Measurements from ENCODE around the gene EP400. TPM values are rescaled to one million over a fixed set of nuclear protein-coding genes. Genes with fewer than 3 reads are reported as not detected.
"Not testable (repeated sequence)": the region's sequence is repeated elsewhere in the genome, so short reads cannot be mapped to it uniquely, and the experiment has no call there.

EP400 gene
- total RNA-seq, 1 experiment from 2014 or later: 9.7 TPM

DNA sequence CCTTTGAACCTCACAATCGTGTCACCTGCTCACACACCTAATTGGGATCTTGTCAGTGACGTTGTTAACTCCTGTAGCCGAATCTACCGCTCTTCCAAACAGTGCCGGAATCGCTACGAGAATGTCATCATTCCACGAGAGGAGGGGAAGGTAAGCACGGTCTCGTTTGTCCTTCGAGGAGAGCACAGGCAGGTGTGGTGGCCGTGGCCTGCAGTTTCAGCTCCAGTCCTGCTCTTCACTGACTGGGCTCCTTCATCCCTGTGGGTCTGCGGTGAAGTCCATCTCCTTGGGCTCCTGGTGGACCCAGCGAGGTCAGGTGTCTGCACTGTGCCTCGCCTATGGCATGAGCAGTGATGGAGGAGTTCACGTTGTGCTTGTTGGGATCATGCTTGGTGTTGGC, 96.0 kb downstream of the EP400 start:
- no peak overlapping the region for H3K27ac ChIP-seq
- no peak overlapping the region for H3K4me3 ChIP-seq
- peaks cover 87% of the 10 kb centered on the region for H3K36me3 ChIP-seq
- no peaks in the 10 kb centered on the region for H3K9me3 ChIP-seq (replicated peaks)
- H3K27me3 ChIP-seq (replicated peaks): no peaks in the 10 kb centered on the region
- DNase-seq (ENCODE audit: low read depth in 1 of 2, low spot score in 2 of 2): no peak
- H3K4me1 ChIP-seq (replicated peaks): peaks cover 14% of the 10 kb centered on the region

DNA sequence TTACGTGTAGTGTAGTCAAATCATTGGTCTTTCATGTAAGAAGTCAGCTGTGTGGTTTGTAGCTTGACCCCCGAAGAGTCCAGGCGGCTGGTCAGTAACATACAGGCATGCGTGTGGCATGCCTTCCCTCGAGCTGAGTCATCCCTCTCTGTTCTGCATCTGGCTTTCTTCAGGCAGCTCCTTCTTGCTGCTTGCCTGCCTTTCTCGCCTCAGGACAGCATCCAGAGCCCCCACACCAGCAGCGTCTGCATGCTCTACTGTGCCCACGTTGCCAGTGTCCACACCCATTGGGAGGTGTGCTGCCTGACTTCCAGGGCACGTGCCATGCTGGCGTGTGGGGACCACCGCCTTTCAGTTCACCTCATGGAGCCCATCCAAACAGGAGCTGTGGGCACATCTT, 96.8 kb downstream of the EP400 start:
- Histone ChIP-seq H3K4me3 (no peak overlapping the region), H3K27ac (no peak overlapping the region), H3K36me3 (peaks cover 85% of the 10 kb centered on the region), H3K9me3 (replicated peaks) (no peaks in the 10 kb centered on the region), H3K4me1 (replicated peaks) (peaks cover 14% of the 10 kb centered on the region), H3K27me3 (replicated peaks) (no peaks in the 10 kb centered on the region)
- peak; percentile 42 to 73 for DNase-seq (ENCODE audit: low read depth in 1 of 2, low spot score in 2 of 2)

DNA sequence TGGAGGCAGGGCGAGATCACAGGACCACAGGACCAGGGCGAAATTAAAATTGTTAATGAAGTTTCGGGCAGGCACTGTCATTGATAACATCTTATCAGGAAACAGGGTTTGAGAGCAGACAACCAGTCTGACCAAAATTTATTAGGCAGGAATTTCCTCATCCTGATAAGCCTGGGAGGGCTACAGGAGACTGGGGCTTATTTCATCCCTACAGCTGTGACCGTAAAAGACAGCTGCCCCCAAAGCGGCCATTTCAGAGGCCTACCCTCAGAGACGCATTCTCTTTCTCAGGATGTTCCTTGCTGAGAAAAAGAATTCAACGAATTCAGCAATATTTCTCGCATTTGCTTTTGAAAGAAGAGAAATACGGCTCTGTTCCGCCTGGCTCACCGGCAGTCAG, 97.9 kb downstream of the EP400 start:
- Histone ChIP-seq H3K4me1 (replicated peaks) (peaks cover 14% of the 10 kb centered on the region), H3K36me3 (peaks cover 85% of the 10 kb centered on the region)
- DNase-seq (ENCODE audit: low read depth in 1 of 2, low spot score in 2 of 2); H3K9me3 ChIP-seq (replicated peaks); H3K27me3 ChIP-seq (replicated peaks); H3K27ac ChIP-seq; H3K4me3 ChIP-seq: not testable (repeated sequence)

DNA sequence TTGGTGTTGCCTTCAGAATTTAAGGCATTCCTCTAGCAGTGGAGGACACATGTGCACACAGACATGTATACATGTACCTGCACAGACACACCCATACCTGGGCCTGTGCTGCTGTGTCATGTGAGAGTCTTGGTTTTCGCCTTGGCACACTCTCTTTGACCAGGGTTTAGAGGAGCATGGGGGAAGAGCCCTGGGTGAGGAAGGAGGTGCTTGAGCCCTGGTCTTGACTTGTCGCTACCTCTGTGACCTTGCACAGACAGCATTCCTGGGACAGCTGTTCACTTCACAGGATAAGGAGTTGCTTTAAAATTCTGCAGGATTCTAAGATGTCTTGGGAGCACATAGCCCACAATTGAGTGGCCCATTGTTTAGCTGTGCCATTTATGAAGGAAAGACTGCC, 99.7 kb downstream of the EP400 start:
- peaks cover 83% of the 10 kb centered on the region for H3K36me3 ChIP-seq
- no peak overlapping the region for H3K4me3 ChIP-seq
- H3K4me1 ChIP-seq (replicated peaks): peaks cover 14% of the 10 kb centered on the region
- DNase-seq (ENCODE audit: low read depth in 1 of 2, low spot score in 2 of 2): no peak
- no peaks in the 10 kb centered on the region for H3K9me3 ChIP-seq (replicated peaks)
- no peak overlapping the region for H3K27ac ChIP-seq
- H3K27me3 ChIP-seq (replicated peaks): no peaks in the 10 kb centered on the region

DNA sequence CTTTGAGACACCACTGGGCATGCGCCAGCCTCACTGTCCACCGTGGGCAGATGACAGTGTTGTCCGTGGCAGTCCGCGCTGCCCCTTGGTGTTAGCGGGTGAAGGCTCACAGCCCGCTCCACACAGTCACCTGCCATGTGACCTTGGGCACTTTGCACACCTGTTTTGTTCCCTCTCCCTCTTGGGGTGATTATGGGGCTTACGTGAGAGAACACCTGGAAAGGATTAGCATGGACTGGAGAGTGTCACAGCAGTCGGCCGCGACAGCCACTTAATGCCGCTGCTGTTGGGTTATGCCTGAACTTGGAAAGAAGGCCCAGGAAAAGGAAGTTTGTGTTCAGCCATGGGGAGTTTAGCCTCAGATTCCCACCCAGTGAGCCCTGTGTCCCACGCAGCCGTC, 100.1 kb downstream of the EP400 start:
- no peak for DNase-seq (ENCODE audit: low read depth in 1 of 2, low spot score in 2 of 2)
- Histone ChIP-seq H3K27ac (no peak overlapping the region), H3K4me1 (replicated peaks) (peaks cover 14% of the 10 kb centered on the region), H3K4me3 (no peak overlapping the region), H3K27me3 (replicated peaks) (no peaks in the 10 kb centered on the region), H3K36me3 (peaks cover 82% of the 10 kb centered on the region), H3K9me3 (replicated peaks) (no peaks in the 10 kb centered on the region)

DNA sequence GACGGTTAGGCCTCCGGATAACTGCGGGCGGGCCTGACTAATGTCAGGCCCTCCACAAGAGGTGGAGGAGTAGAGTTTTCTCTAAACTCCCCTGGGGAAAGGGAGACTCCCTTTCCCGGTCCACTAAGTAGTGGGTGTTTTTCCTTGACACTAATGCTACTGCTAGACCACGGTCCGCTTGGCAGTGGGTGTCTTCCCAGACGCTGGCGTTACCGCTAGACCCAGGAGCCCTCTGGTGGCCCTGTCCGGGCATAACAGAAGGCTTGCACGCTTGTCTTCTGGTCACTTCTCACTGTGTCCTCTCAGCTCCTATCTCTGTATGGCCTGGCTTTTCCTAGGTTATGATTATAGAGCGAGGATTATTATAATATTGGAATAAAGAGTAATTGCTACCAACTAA, 102.0 kb downstream of the EP400 start:
- H3K27me3 ChIP-seq (replicated peaks); H3K4me1 ChIP-seq (replicated peaks); H3K27ac ChIP-seq; H3K4me3 ChIP-seq; H3K9me3 ChIP-seq (replicated peaks): not testable (repeated sequence)
- peaks cover 80% of the 10 kb centered on the region for H3K36me3 ChIP-seq
- peak; percentile 22 to 69 for DNase-seq (ENCODE audit: low read depth in 1 of 2, low spot score in 2 of 2)

DNA sequence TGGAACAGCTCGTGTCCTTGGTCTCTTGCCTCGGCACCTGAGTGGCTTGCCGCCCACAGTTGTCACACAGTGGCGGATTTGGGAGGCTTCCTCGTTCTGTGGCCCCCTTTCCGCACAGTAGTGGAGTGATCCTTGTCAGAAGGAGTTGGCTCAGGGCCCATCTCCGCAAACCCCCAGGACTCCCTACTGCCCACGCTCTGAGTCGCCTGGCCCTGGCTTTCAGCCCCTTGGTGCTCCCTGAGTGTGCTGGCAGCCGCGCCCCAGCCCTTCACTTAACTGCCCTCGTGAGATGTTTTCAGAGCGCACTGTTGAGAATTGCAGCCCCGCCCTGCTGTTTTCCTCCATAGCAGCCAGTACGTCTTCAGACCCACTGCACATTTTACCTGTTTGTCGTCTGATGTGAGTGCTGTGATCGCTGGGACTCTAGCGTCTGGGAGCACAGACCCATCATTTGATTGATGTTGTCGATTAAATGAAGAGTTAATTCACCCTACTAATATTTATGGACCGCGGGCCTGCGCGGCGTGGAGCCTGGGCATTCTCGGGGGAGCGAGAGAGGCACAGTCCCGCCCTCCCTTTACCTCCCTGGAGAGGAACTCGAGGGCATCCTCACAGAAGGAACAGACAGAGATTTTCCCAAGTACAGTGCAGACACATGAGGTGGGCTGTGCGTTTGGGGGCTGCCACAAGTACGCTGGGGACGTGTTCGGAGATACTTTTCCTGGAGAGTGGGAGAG, 102.6 kb downstream of the EP400 start:
- no peaks in the 10 kb centered on the region for H3K4me1 ChIP-seq (replicated peaks)
- H3K27ac ChIP-seq: no peak overlapping the region
- no peaks in the 10 kb centered on the region for H3K9me3 ChIP-seq (replicated peaks)
- no peaks in the 10 kb centered on the region for H3K27me3 ChIP-seq (replicated peaks)
- peaks cover 80% of the 10 kb centered on the region for H3K36me3 ChIP-seq
- H3K4me3 ChIP-seq: no peak overlapping the region
- no peak for DNase-seq (ENCODE audit: low read depth in 1 of 2, low spot score in 2 of 2)

DNA sequence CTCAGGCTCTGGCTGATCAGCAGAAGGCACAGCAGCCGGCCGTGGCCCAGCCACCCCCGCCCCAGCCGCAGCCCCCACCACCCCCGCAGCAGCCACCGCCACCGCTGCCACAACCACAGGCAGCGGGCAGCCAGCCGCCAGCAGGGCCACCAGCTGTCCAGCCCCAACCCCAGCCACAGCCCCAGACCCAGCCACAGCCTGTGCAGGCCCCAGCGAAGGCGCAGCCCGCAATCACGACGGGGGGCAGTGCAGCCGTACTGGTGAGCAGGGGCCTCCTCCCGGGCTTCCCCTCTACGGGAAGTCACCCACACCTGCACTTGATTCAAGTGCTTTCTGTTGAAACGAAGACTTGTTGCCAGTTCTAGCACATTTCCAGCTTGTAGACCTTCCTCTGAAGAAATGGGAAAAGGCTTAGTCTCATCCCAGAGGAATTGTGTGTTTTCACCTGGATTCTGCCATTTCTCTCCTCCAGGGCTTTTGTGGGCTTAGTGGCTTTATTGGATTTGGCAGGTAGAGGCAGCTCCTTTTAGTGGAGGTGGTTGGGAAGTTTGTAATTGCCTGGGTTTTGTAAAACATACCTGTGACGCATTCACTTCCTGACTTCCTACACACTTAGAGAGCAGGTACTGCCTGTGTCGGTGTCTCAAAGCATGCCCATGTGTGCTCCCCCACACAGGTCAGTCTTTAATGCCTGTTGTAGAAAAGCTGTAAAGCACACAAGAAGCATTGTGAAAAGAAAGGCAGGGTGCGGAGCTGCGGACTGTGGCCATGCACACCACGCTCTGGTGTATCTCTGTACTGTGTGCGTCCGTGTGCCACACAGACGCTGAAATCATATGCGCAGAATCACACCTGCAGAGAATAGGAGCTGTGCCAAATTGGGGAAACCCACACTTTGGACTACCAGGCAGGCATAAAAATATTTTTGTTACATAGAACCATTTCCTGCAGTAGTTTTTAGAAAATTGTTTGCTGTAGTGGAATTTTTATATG, 103.9 kb downstream of the EP400 start:
- Histone ChIP-seq H3K4me1 (replicated peaks) (no peaks in the 10 kb centered on the region), H3K36me3 (peaks cover 84% of the 10 kb centered on the region), H3K9me3 (replicated peaks) (no peaks in the 10 kb centered on the region), H3K27me3 (replicated peaks) (no peaks in the 10 kb centered on the region), H3K4me3 (no peak overlapping the region), H3K27ac (no peak overlapping the region)
- no peak for DNase-seq (ENCODE audit: low read depth in 1 of 2, low spot score in 2 of 2)

DNA sequence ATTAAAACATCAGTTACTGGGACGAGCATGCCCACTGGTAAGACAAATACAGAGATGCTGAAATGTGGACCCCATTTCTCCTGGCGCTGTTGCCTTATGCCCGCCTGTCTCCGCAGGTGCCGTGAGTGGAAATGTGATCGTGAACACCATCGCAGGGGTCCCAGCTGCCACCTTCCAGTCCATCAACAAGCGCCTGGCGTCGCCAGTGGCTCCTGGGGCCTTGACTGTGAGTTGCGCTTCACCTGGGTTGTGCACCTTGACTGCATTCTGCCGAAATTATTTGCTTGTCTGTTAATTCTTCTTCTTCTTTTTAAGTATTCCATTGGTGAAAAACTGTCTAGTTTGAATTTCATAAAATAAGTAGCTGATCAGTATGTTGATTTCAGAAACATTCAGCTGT, 105.2 kb downstream of the EP400 start:
- Histone ChIP-seq H3K27me3 (replicated peaks) (no peaks in the 10 kb centered on the region), H3K4me3 (no peak overlapping the region), H3K36me3 (peaks cover 78% of the 10 kb centered on the region), H3K27ac (no peak overlapping the region), H3K4me1 (replicated peaks) (no peaks in the 10 kb centered on the region), H3K9me3 (replicated peaks) (no peaks in the 10 kb centered on the region)
- no peak for DNase-seq (ENCODE audit: low read depth in 1 of 2, low spot score in 2 of 2)

DNA sequence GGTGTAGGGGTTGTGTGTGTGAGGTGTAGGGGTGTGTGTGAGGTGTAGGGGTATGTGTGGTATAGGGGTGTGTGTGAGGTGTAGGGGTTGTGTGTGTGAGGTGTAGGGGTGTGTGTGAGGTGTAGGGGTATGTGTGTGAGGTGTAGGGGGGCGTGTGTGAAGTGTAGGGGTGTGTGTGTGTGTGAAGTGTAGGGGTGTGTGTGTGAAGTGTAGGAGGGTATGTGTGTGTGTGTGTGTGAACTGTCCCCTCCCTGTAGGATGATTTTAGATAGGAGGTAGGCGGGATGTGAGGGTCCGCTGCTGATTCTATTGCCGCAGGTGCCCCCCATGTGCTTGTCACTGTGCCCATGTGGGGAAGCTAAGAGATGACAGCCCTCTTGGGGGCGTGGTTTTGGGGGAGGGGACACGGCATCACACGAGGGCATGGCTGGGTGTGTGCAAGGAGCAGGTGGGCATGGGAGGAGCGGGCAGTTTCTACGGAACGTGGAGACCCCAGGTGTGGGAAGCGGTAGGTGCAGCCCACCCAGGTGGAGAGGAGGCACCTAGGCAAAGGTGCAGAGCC, 105.9 kb downstream of the EP400 start:
- Histone ChIP-seq H3K4me3 (no peak overlapping the region), H3K9me3 (replicated peaks) (no peaks in the 10 kb centered on the region), H3K27ac (no peak overlapping the region), H3K4me1 (replicated peaks) (no peaks in the 10 kb centered on the region), H3K27me3 (replicated peaks) (no peaks in the 10 kb centered on the region), H3K36me3 (peaks cover 78% of the 10 kb centered on the region)
- DNase-seq (ENCODE audit: low read depth in 1 of 2, low spot score in 2 of 2): no peak

DNA sequence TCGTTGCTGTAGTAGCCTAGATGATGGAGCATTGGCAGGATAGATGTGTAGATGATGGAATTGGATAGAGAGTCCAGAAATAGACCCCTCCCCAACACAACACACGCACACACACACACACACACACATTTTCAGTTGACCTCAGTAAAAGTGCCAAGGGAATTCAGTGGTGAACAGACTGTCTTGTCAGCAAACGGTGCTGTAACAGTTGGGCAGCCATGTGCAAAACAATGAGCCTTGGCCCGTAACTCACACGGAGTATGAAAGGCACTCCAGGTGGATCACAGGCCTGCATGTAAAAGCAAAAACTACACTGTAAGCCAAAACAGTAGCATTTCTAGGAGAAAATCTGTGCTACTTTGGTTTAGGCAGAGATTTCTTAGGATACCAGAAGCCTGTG, 106.6 kb downstream of the EP400 start:
- Histone ChIP-seq H3K27me3 (replicated peaks) (no peaks in the 10 kb centered on the region), H3K9me3 (replicated peaks) (no peaks in the 10 kb centered on the region), H3K4me3 (no peak overlapping the region), H3K4me1 (replicated peaks) (no peaks in the 10 kb centered on the region), H3K36me3 (peaks cover 76% of the 10 kb centered on the region), H3K27ac (no peak overlapping the region)
- DNase-seq (ENCODE audit: low read depth in 1 of 2, low spot score in 2 of 2): no peak

DNA sequence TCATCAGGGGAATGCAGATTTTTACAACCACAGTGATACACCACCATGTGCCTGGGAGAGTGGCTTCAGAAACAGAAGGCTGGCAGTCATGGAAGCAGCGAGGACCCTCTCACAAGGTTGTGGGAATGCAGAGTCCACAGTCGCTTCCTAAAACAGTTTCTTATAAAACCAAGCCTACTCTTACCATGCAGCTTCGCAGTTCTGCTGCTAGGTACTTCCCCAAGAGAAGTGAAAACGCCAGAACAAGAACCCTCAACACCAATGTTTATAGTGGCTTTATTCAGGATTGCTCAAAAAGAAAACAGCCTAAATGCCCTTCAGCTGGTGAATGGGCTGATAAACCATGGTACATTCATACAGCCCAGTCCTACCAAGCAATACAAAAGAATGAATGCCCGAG, 107.2 kb downstream of the EP400 start:
- Histone ChIP-seq H3K4me3 (no peak overlapping the region), H3K9me3 (replicated peaks) (no peaks in the 10 kb centered on the region), H3K36me3 (peaks cover 81% of the 10 kb centered on the region), H3K27me3 (replicated peaks) (no peaks in the 10 kb centered on the region), H3K4me1 (replicated peaks) (no peaks in the 10 kb centered on the region), H3K27ac (no peak overlapping the region)
- DNase-seq (ENCODE audit: low read depth in 1 of 2, low spot score in 2 of 2): no peak

DNA sequence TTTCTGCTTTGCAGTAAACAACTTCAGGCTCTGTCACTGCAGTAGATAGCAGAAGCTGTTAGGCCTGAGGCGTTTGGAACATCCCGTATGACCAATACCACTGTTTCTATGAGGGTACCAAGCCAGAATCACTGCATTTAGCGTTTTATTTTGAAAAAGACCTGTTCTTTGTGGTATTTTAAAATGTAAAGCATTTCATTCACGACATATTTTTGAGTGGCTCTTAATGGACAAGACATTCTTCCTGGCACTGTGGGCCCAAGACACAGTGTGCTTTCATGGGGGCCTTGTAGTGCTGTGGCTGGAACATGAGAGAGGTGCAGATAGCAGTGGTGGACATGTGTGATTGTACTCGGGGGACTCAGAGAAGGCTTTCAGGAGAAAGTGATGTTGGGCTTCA, 107.9 kb downstream of the EP400 start:
- Histone ChIP-seq H3K27ac (no peak overlapping the region), H3K4me1 (replicated peaks) (no peaks in the 10 kb centered on the region), H3K9me3 (replicated peaks) (no peaks in the 10 kb centered on the region), H3K4me3 (no peak overlapping the region), H3K36me3 (peaks cover 82% of the 10 kb centered on the region), H3K27me3 (replicated peaks) (no peaks in the 10 kb centered on the region)
- no peak for DNase-seq (ENCODE audit: low read depth in 1 of 2, low spot score in 2 of 2)

DNA sequence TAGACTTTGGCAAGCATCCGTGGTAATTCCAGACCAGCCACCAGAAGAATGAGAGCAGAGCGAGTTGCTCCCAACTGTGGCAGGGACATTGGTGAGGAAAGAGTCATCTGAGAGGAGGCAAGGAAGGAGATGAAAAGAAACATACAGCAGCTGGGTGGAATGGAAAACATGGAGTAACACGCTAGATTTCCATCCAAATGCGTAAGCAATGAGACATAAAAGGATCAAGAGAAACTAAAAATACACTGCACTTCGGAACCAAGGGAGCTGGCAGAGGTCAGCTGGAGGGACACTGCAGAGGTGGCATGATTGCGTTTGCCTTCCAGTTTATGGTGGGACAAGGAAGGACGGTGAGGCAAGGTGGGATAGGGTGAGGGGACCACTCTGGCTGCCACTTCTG, 111.5 kb downstream of the EP400 start:
- H3K4me1 ChIP-seq (replicated peaks): no peaks in the 10 kb centered on the region
- peaks cover 82% of the 10 kb centered on the region for H3K36me3 ChIP-seq
- no peak for DNase-seq (ENCODE audit: low read depth in 1 of 2, low spot score in 2 of 2)
- no peak overlapping the region for H3K27ac ChIP-seq
- no peaks in the 10 kb centered on the region for H3K9me3 ChIP-seq (replicated peaks)
- no peaks in the 10 kb centered on the region for H3K27me3 ChIP-seq (replicated peaks)
- H3K4me3 ChIP-seq: no peak overlapping the region

All from SJSA1 (cell line).